ENCODE data around the gene DGKI. TPM values are rescaled to one million over a fixed set of nuclear protein-coding genes. Genes with fewer than 3 reads are reported as not detected.

The DGKI gene
- total and polyA plus RNA-seq, 4 donors = 0.01 to 0.37 (median 0.31) TPM

- Histone ChIP-seq H3K9ac (ENCODE audit: low read depth in 1 of 2, low read length in 2 of 2) (no peak overlapping the region), H3K4me1 (ENCODE audit: control insufficient read depth in 4 of 4, insufficient read depth in 4 of 4, low read length in 3 of 4) (peaks cover 0 to under 1% (median 0%) of the 10 kb centered on the region in 4 donors), H3K27me3 (ENCODE audit: control insufficient read depth in 4 of 4, insufficient read depth in 4 of 4, low read length in 3 of 4) (no peaks in the 10 kb centered on the region), H3K36me3 (ENCODE audit: control insufficient read depth in 4 of 4, insufficient read depth in 3 of 4, low read depth in 1 of 4, low read length in 3 of 4) (no peaks in the 10 kb centered on the region), H3K9me3 (ENCODE audit: control insufficient read depth in 4 of 4, low read length in 3 of 4) (no peaks in the 10 kb centered on the region), H3K27ac (ENCODE audit: low read depth in 1 of 2, low read length in 2 of 2) (no peak overlapping the region), H3K4me3 (ENCODE audit: low read depth in 1 of 3, low read length in 3 of 3) (no peak overlapping the region)
- no peak for TF ChIP-seq HNF4A (conservative IDR thresholded peaks at IDR 0.05)
- TF ChIP-seq MAX (IDR thresholded peaks at IDR 0.05) = no peak
- no peak for TF ChIP-seq RXRA (IDR thresholded peaks at IDR 0.05)
- no peak for TF ChIP-seq YY1 (IDR thresholded peaks at IDR 0.05)
- TF ChIP-seq ZBTB33 (IDR thresholded peaks at IDR 0.05) = no peak
- no peak for TF ChIP-seq RAD21 (IDR thresholded peaks at IDR 0.05)
- no peak for TF ChIP-seq FOXA2 (IDR thresholded peaks at IDR 0.05)
- no peak for TF ChIP-seq FOXA1 (IDR thresholded peaks at IDR 0.05)
- TF ChIP-seq GABPA (IDR thresholded peaks at IDR 0.05 in 1 of 2, conservative IDR thresholded peaks at IDR 0.05 in 1 of 2) = no peak
- no peak for TF ChIP-seq ATF3 (IDR thresholded peaks at IDR 0.05)
- TF ChIP-seq EGR1 (IDR thresholded peaks at IDR 0.05; ENCODE audit: low read depth in 2 of 2) = no peak
- no peak for TF ChIP-seq NR2F2 (IDR thresholded peaks at IDR 0.05)
- no peak for TF ChIP-seq REST (IDR thresholded peaks at IDR 0.05)
- TF ChIP-seq CTCF (IDR thresholded peaks at IDR 0.05; ENCODE audit: low read depth, low read length, missing input control) = no peak
- TF ChIP-seq JUND (IDR thresholded peaks at IDR 0.05) = no peak
- TF ChIP-seq HNF4G (IDR thresholded peaks at IDR 0.05) = no peak
- no peak for TF ChIP-seq TAF1 (conservative IDR thresholded peaks at IDR 0.05)
- TF ChIP-seq SP1 (IDR thresholded peaks at IDR 0.05) = no peak
- WGBS = 88% methylated on average over 4 of the region's 4 CpGs
- no peak for DNase-seq (ENCODE audit: low spot score)
Observed at GRCh38 chr7:137690635-137691034, 156.1 kb downstream of the DGKI start.
